ENCODE measurements around the gene TNIP3. TPM values are rescaled to one million over a fixed set of nuclear protein-coding genes. Genes with fewer than 3 reads are reported as not detected.
"Not testable (repeated sequence)": the region's sequence is repeated elsewhere in the genome, so short reads cannot be mapped to it uniquely, and the experiment has no call there.

TNIP3 gene, protein sequence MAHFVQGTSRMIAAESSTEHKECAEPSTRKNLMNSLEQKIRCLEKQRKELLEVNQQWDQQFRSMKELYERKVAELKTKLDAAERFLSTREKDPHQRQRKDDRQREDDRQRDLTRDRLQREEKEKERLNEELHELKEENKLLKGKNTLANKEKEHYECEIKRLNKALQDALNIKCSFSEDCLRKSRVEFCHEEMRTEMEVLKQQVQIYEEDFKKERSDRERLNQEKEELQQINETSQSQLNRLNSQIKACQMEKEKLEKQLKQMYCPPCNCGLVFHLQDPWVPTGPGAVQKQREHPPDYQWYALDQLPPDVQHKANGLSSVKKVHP
- total RNA-seq (10 to 100 TPM; 13.7 to 15.7 TPM), polyA plus RNA-seq (7.0 TPM)

DNA sequence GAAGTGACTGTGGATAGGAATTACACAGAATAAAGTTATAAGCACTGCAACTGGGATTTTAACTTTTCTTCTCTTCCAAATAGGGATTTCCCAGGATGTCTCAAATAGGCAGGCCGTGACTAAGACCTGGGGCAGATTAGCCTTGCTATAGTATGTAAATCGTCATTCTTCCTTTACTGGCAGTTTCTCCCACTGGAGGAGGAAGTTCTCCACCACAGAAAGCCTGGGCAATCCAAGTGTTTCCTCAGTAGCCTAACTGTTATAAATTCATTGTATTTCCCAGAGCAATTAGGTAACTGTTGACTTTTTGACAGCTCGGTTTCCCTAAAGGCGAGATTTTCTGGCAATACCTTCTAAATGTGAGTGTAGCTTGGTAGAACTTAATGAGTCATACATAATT lies at the start of gene TNIP3:
Gene TNIP3 (minus strand): TSS at position 31 of the 400 bp plus-strand sequence. CDS start 196 bp downstream, outside the sequence.
- no peaks in the 10 kb centered on the region for H3K27me3 ChIP-seq (ENCODE audit: insufficient read depth, low read length, poor library complexity, severe bottlenecking)
- DNase-seq = no peak
- peaks cover 2 to 15% (median 4%) of the 10 kb centered on the region in 3 donors for H3K36me3 Mint-ChIP-seq
- POLR2A ChIA-PET = no interaction called here
- H3K27me3 Mint-ChIP-seq = no peaks in the 10 kb centered on the region
- H3K36me3 ChIP-seq (ENCODE audit: insufficient read depth, low read length) = no peaks in the 10 kb centered on the region
- CTCF ChIA-PET = no interaction called here
- H3K4me3 ChIP-seq (ENCODE audit: low read length) = peak within 1 kb of the TSS; percentile 11
- H3K9me3 ChIP-seq (ENCODE audit: low read length) = no peaks in the 10 kb centered on the region
- H3K27ac Mint-ChIP-seq = peak within 1 kb of the TSS in 3 of 8 donors; percentile 76 to 97 (median 79)
- H3K9me3 Mint-ChIP-seq = no peaks in the 10 kb centered on the region
- no peak within 1 kb of the TSS for H3K27ac ChIP-seq (ENCODE audit: low read depth, low read length)
- peaks cover 29 to 43% (median 41%) of the 10 kb centered on the region in 3 donors for H3K4me1 Mint-ChIP-seq
- H3K4me1 ChIP-seq (ENCODE audit: insufficient read depth, low read length) = peaks cover 23% of the 10 kb centered on the region
- H3K4me3 Mint-ChIP-seq = peak within 1 kb of the TSS in 1 of 7 donors; percentile 29

DNA sequence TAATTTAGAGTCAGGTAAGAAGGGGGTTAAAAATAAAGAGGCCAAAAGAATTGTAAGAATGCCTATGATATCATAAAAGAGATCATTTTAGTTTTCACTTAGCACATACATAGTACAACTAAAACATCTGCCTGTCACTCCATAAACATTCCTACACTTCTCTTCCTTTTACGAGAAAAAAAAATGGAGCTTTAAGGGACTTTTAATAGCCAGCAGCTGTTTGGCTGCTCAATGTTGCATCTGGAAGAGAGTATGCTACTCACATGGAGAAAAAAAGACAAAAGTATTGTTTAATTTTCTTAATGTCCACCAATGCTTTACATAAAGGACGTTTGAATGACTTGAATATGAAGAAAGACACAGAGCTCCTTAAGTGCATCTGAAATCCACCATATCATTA lies 48.7 kb upstream of the TNIP3 start:
- no peak overlapping the region for H3K4me3 Mint-ChIP-seq
- peaks cover 7 to 28% (median 22%) of the 10 kb centered on the region in 3 donors for H3K36me3 Mint-ChIP-seq
- Histone ChIP-seq H3K27me3 (ENCODE audit: insufficient read depth, low read length, poor library complexity, severe bottlenecking) (no peaks in the 10 kb centered on the region), H3K9me3 (ENCODE audit: low read length) (no peaks in the 10 kb centered on the region), H3K4me1 (ENCODE audit: insufficient read depth, low read length) (peaks cover 12% of the 10 kb centered on the region), H3K36me3 (ENCODE audit: insufficient read depth, low read length) (no peaks in the 10 kb centered on the region), H3K4me3 (ENCODE audit: low read length) (no peak overlapping the region), H3K27ac (ENCODE audit: low read depth, low read length) (no peak overlapping the region)
- peaks cover 22 to 71% (median 33%) of the 10 kb centered on the region in 3 donors for H3K4me1 Mint-ChIP-seq
- H3K9me3 Mint-ChIP-seq = peaks cover 0 to 7% (median 0%) of the 10 kb centered on the region in 5 donors
- H3K27ac Mint-ChIP-seq = peak overlapping the region in 5 of 8 donors; percentile 15 to 58 (median 51)
- no peak for DNase-seq
- ChIA-PET POLR2A (interaction anchor here (1.2 kb wide), 1 partner anchor 13 kb away, joined by 3 read pairs; no protein-coding TSS in a partner anchor), CTCF (interaction anchor here (0.7 to 3.7 kb wide), 2 partner anchors 13 to 21 kb away, joined by 4 to 22 read pairs; no protein-coding TSS in a partner anchor)
- no peaks in the 10 kb centered on the region for H3K27me3 Mint-ChIP-seq

- peak overlapping the region in 1 of 8 donors; percentile 4 for H3K27ac Mint-ChIP-seq
- Histone ChIP-seq H3K27ac (ENCODE audit: low read depth, low read length) (no peak overlapping the region), H3K36me3 (ENCODE audit: insufficient read depth, low read length) (no peaks in the 10 kb centered on the region), H3K9me3 (ENCODE audit: low read length) (no peaks in the 10 kb centered on the region), H3K4me3 (ENCODE audit: low read length) (no peak overlapping the region), H3K4me1 (ENCODE audit: insufficient read depth, low read length) (no peaks in the 10 kb centered on the region), H3K27me3 (ENCODE audit: insufficient read depth, low read length, poor library complexity, severe bottlenecking) (no peaks in the 10 kb centered on the region)
- H3K9me3 Mint-ChIP-seq = peaks cover 0 to 7% (median 0%) of the 10 kb centered on the region in 5 donors
- no peaks in the 10 kb centered on the region for H3K27me3 Mint-ChIP-seq
- no peak for DNase-seq
- no peak overlapping the region for H3K4me3 Mint-ChIP-seq
- H3K36me3 Mint-ChIP-seq = peaks cover 5 to 22% (median 21%) of the 10 kb centered on the region in 3 donors
- H3K4me1 Mint-ChIP-seq = peaks cover 4 to 46% (median 16%) of the 10 kb centered on the region in 3 donors
- ChIA-PET POLR2A (no interaction called here), CTCF (interaction anchor here (1.3 to 3.7 kb wide), 3 partner anchors 10 to 17 kb away, joined by 4 to 13 read pairs (median 11); no protein-coding TSS in a partner anchor)
Observed at GRCh38 chr4:121209171-121209570, 45.0 kb upstream of the TNIP3 start.

GRCh38 chr4:121208244-121209007 lies 44.3 kb upstream of the TNIP3 start:
- Mint-ChIP-seq H3K4me1 (peaks cover 0 to 40% (median 10%) of the 10 kb centered on the region in 3 donors), H3K4me3 (no peak overlapping the region), H3K27ac (no peak overlapping the region), H3K27me3 (no peaks in the 10 kb centered on the region), H3K36me3 (peaks cover 5 to 17% (median 17%) of the 10 kb centered on the region in 3 donors), H3K9me3 (peaks cover 0 to 7% (median 0%) of the 10 kb centered on the region in 5 donors)
- H3K4me3 ChIP-seq (ENCODE audit: low read length) = no peak overlapping the region
- no peaks in the 10 kb centered on the region for H3K9me3 ChIP-seq (ENCODE audit: low read length)
- no peak overlapping the region for H3K27ac ChIP-seq (ENCODE audit: low read depth, low read length)
- DNase-seq = no peak
- no peaks in the 10 kb centered on the region for H3K4me1 ChIP-seq (ENCODE audit: insufficient read depth, low read length)
- no peaks in the 10 kb centered on the region for H3K36me3 ChIP-seq (ENCODE audit: insufficient read depth, low read length)
- CTCF ChIA-PET = interaction anchor here (1.3 to 3.7 kb wide), 3 partner anchors 10 to 16 kb away, joined by 4 to 13 read pairs (median 11); no protein-coding TSS in a partner anchor
- POLR2A ChIA-PET = no interaction called here
- H3K27me3 ChIP-seq (ENCODE audit: insufficient read depth, low read length, poor library complexity, severe bottlenecking) = no peaks in the 10 kb centered on the region

- H3K27ac ChIP-seq (ENCODE audit: low read depth, low read length); H3K27me3 Mint-ChIP-seq; H3K4me3 ChIP-seq (ENCODE audit: low read length); POLR2A ChIA-PET; DNase-seq; H3K27me3 ChIP-seq (ENCODE audit: insufficient read depth, low read length, poor library complexity, severe bottlenecking); H3K9me3 Mint-ChIP-seq; H3K36me3 ChIP-seq (ENCODE audit: insufficient read depth, low read length); H3K4me1 ChIP-seq (ENCODE audit: insufficient read depth, low read length); H3K9me3 ChIP-seq (ENCODE audit: low read length); H3K4me3 Mint-ChIP-seq; H3K27ac Mint-ChIP-seq: not testable (repeated sequence)
- H3K4me1 Mint-ChIP-seq = peaks cover 4 to 35% (median 10%) of the 10 kb centered on the region in 3 donors
- CTCF ChIA-PET = interaction anchor here (1.4 kb wide), 1 partner anchor 22 kb away, joined by 4 read pairs; no protein-coding TSS in a partner anchor
- peaks cover 5 to 12% (median 8%) of the 10 kb centered on the region in 3 donors for H3K36me3 Mint-ChIP-seq
Observed at GRCh38 chr4:121205777-121206176, 41.7 kb upstream of the TNIP3 start.

DNA sequence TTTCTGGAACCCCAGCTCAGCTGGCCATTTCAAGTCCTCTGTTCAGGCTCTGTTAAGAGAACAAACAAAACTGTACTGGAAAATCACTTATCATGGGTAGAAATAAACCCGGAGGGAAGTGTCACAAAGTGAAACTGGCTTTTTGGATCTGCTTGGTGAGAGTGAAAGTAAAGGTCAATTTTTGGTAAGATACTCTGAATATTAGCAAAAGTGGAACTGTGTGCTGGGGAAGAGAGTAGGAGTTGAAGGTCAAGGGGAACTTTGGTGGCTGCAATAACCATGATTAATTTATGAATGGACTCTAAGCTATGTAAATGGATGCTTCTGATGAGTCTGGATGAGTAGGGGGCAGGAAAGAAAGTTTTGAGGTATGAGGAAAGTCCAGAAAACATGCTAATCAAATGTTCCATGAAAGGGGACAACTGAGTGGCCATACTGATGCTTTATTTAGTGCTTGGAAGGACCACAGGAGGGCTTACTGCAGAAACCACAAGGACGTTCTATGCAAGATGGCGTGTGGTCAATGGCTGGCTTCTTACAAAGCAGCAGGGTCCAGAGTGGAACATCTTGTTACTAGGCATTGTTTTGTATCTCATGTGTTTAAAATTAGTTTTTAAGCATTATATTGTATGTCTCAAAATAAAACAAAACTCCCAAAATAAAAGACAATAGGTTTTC lies 36.8 kb upstream of the TNIP3 start:
- no peak for DNase-seq
- H3K4me1 ChIP-seq (ENCODE audit: insufficient read depth, low read length) = peaks cover 25% of the 10 kb centered on the region
- no peaks in the 10 kb centered on the region for H3K36me3 ChIP-seq (ENCODE audit: insufficient read depth, low read length)
- no peaks in the 10 kb centered on the region for H3K9me3 ChIP-seq (ENCODE audit: low read length)
- Mint-ChIP-seq H3K27me3 (no peaks in the 10 kb centered on the region), H3K27ac (peak overlapping the region in 7 of 8 donors; percentile 23 to 99 (median 90)), H3K4me1 (peaks cover 27 to 55% (median 39%) of the 10 kb centered on the region in 3 donors), H3K4me3 (peak overlapping the region; percentile 16 to 85 (median 76)), H3K9me3 (no peaks in the 10 kb centered on the region), H3K36me3 (peaks cover 0 to 3% (median 1%) of the 10 kb centered on the region in 3 donors)
- ChIA-PET POLR2A (interaction anchor here (1.1 to 2.0 kb wide), 2 partner anchors 16 to 53 kb away, joined by 3 to 9 read pairs; no protein-coding TSS in a partner anchor), CTCF (interaction anchor here (1.1 to 3.7 kb wide), 12 partner anchors 10 to 107 kb away, joined by 3 to 30 read pairs (median 8); no protein-coding TSS in a partner anchor)
- H3K27me3 ChIP-seq (ENCODE audit: insufficient read depth, low read length, poor library complexity, severe bottlenecking) = no peaks in the 10 kb centered on the region
- H3K27ac ChIP-seq (ENCODE audit: low read depth, low read length) = no peak overlapping the region
- H3K4me3 ChIP-seq (ENCODE audit: low read length) = peak overlapping the region; percentile 20

- ChIA-PET CTCF (interaction anchor here (1.1 to 3.7 kb wide), 16 partner anchors 9 to 108 kb away, joined by 3 to 30 read pairs (median 8); no protein-coding TSS in a partner anchor), POLR2A (interaction anchor here (0.6 to 2.0 kb wide), 6 partner anchors 13 to 54 kb away, joined by 3 to 9 read pairs (median 3); no protein-coding TSS in a partner anchor)
- H3K4me3 Mint-ChIP-seq = peak overlapping the region; percentile 42 to 85 (median 76)
- Histone ChIP-seq H3K4me3 (ENCODE audit: low read length) (no peak overlapping the region), H3K9me3 (ENCODE audit: low read length) (no peaks in the 10 kb centered on the region), H3K27ac (ENCODE audit: low read depth, low read length) (no peak overlapping the region), H3K36me3 (ENCODE audit: insufficient read depth, low read length) (no peaks in the 10 kb centered on the region), H3K27me3 (ENCODE audit: insufficient read depth, low read length, poor library complexity, severe bottlenecking) (no peaks in the 10 kb centered on the region), H3K4me1 (ENCODE audit: insufficient read depth, low read length) (peaks cover 25% of the 10 kb centered on the region)
- no peaks in the 10 kb centered on the region for H3K9me3 Mint-ChIP-seq
- peaks cover 0 to 1% (median 1%) of the 10 kb centered on the region in 3 donors for H3K36me3 Mint-ChIP-seq
- peaks cover 27 to 52% (median 39%) of the 10 kb centered on the region in 3 donors for H3K4me1 Mint-ChIP-seq
- DNase-seq = peak in 3 of 5 donors; percentile 18 to 73 (median 41)
- no peaks in the 10 kb centered on the region for H3K27me3 Mint-ChIP-seq
- H3K27ac Mint-ChIP-seq = peak overlapping the region; percentile 23 to 99 (median 91)
Observed at GRCh38 chr4:121199742-121200561, 35.8 kb upstream of the TNIP3 start.
